Measurements from ENCODE around the gene S100A3.

S100A3 gene

GRCh38 chr1:153507926-153508583, 41.0 kb downstream of the S100A3 start:
- no peak for DNase-seq

- DNase-seq: no peak
These were observed 42.1 kb downstream of the S100A3 start for GRCh38 chr1:153506831-153507413.

- DNase-seq: no peak
These were observed 42.7 kb downstream of the S100A3 start for GRCh38 chr1:153506386-153506785.

GRCh38 chr1:153505576-153505975, 43.5 kb downstream of the S100A3 start:
- no peak for DNase-seq

- DNase-seq: no peak
These were observed 45.3 kb downstream of the S100A3 start for GRCh38 chr1:153503766-153504165.

- no peak for DNase-seq
These were observed 50.3 kb downstream of the S100A3 start for GRCh38 chr1:153498746-153499145.

All from stimulated activated CD4-positive, alpha-beta T cell treated with anti-CD3 and anti-CD28 coated beads, Interleukin-15, amount 100 ng/mL, for 24 hours (primary cell).